NCI-H1417 treated with DMSO at 0.1 percent for 48 hours (cell line): ENCODE data around the gene SNRNP70.
"Not testable (repeated sequence)": the region's sequence is repeated elsewhere in the genome, so short reads cannot be mapped to it uniquely, and the experiment has no call there.

Experiments used
- DNase-seq: peaks from one replicate; lab custom pipeline; 2025; lab: John Stamatoyannopoulos, UW

The SNRNP70 gene

DNA sequence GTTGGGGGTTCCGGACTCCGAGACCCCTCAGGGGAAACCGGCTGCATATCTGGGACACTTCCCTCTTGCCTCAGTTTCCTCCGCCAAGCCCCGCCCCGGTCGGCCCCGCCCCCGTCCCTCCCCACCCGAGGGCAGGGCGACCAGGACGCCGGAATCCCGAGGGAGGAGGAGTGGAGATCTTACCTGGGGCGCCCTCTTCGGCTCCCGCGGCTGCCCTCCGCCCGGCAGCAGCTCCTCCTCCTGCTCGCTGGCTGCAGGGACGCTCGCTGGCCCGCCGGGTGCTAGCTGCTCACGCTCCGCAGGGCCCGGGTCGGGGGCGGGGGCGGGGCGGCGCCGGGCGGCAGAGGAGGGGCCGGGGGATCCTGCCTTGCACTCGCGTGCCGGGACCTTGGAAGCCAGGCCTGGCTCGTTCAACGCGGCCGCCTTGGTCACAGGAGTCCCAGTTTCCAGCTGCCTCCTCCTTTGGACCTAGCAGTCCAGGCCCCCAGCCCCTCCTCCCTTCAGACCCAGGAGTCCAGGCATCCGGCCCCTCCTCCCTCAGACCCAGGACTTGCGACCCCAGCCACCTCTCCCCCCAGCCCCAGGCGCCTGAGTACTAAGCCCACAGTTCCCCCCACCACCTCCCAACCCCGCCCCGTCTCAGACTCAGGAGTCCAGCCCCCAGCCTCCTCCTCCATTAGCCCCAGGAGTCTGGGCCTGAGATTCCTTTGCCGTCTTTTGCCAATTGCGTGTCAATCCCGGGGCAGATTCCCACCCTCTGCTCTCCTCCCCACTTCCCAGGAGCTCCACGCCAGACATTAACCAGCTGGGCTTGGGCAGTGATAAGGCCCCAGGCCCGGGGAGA, 20.3 kb upstream of the SNRNP70 start, which contains the start of gene NTF4:
Gene NTF4 (minus strand): TSS at position 51 of the 844 bp plus-strand sequence. CDS start 2,821 bp downstream, outside the sequence.
- no peak for DNase-seq

DNA sequence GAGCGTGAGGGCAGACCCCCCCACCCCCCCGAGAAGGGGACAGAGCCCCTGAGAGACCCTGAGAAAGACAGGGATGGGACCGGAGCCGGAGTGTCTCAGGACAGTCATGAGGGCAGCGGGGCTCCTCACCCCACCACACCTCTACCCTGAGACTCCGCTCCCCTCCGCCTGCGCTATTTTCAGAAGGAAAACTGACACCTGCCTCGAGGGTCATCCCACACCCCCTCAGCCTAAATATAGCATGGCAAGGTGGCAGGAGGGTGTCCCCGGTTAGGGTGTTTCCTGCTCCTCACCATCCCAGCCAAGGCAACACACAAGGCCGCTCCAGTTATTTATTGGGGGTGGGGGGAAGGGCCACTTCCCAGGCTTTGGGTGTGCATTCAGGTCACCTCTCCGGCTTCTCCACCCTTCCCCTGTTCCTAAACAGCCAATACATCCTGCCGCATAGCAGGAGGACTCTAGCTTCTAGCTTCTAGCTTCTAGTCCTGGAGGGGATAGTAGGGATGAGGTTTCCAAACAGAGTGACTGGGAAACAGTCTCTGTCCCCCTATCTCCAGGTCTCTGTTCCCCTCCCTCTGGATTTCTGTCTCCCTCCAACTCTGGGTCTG, 19.2 kb upstream of the SNRNP70 start:
- DNase-seq, result no peak

DNA sequence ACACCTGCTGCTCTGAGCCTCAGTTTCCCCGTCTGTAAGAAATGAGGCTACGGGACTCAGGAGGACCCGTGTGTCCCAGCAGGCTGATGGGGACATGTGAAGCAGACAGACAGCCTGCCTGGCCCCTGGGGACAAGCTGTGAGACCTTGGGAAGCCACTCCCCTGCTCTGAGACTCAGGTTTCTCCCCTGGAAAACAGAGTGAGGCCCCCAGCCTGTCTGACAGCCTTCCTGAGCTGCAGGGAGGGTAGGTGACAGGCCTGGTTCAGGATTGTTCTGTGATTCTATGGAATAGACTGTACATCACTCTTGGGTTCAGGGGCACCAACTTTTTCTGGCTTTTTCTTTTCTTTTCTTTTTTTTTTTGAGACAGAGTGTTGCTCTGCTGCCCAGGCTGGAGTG, 17.7 kb upstream of the SNRNP70 start:
- no peak for DNase-seq

GRCh38 chr19:49069026-49069425, 16.2 kb upstream of the SNRNP70 start:
- DNase-seq, result no peak

DNA sequence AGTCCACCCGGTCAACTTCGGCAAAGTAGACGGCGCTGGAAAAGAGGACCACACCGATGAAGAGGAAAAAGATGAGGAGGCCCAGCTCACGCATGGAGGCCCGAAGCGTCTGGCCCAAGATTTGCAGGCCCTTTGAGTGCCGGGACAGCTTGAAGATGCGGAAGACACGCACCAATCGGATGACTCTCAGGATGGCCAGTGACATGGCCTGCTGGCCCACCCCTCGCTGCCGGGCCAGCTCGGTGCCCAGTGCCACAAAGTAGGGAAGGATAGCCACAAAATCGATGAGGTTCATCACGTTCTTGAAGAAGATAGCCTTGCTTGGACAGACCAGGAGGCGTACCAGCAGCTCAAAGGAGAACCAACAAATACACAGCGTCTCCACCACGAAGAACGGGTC, 14.8 kb upstream of the SNRNP70 start:
- no peak for DNase-seq

- DNase-seq, result no peak
Observed at GRCh38 chr19:49071860-49072547, 13.2 kb upstream of the SNRNP70 start.

DNA sequence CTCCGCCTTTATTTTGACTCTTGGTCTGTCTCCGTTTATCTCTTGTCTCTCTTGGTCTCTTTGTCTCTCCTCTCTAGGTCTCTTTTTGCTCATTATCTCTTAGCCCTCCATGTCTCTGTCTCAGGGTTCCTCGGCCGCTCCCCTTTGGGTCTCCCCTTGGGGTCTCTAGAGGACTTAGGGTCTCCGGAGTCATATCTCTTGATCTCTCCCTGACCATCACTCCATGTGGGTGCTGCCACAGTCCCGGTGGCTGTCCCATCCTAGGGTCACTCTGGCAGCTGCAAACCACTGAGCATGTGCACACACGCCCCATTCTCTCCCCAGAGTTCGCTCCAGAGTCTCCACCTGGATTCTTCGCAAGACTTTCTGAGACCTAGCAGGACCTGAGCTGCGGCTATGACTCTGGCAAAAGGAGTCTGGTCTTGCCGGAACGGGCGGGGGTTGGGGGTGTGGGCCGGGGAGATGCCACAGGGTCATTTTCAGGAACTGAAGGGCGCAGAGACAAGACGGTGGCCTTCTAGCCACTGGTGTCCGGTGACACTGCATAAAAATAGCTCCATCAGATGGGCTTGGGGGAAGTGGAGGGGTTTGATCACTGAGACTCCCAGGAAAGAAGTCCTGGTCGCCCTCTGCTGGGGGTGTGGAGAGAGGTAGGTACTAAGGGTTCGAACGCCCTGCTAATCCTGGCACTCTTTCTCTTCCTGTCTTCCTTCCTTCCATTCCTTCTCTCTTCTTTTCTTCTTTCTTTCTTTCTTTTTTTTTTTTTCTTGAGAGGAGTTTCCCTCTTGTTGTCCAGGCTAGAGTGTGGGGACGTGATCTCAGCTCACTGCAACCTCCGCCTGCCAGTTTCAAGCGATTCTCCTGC, 11.5 kb upstream of the SNRNP70 start:
- no peak for DNase-seq

- DNase-seq, result not testable (repeated sequence)
Observed at GRCh38 chr19:49074869-49075268, 10.4 kb upstream of the SNRNP70 start.

DNA sequence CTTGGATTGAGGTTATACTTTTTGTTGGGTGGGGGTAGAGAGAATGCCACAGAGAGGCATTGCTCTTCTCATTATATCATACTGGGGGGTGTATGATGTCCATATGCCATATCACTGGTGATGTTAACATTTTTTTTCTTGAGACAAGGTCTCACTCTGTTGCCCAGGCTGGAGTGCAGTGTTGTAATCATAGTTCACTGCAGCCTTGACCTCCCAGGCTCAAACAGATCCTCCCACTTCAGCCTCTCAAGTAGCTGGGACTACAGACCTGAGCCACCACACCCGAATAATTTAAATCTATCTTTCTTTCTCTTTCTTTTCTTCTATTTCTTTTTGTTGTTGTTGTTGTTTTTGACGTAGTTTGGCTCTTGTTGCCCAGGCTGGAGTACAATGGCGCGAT, 4.9 kb upstream of the SNRNP70 start:
- no peak for DNase-seq

- no peak for DNase-seq
Observed at GRCh38 chr19:49081273-49081672, 4.0 kb upstream of the SNRNP70 start.

DNA sequence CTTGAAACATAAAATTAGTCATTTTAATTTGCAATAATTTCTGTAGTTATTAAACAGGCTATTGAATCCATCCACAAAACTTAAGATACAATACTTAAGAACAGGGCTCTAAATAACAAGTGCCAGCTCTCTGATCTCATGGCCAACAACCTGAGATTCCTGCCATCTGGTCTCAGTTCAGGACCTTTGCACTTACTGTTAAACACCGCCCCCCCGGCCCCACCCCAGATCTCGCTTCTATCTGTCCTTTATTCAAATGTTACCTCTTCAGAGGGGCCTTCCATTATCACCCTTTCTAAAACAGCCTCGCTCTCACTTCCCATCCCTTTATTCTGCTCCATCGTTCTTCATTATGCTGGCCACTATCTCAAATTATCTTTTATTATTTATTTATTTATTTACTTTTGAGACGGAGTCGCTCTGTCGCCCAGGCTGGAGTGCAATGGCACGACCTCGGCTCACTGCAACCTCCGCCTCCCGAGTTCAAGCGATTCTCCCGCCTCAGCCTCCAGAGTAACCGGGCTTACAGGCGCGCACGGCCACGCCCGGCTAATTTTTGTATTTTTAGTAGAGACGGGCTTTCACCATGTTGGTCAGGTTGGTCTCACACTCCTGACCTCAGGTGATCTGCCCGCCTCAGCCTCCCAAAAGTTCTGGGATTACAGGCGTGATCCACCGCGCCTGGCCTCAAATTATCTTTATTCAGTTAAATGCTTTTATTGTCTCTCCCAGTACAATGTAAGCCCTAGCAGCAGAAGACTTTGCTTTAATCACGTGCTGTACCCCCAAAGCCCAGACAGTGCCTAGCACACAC, 838 bp upstream of the SNRNP70 start:
- DNase-seq, result no peak

- no peak for DNase-seq
Observed at GRCh38 chr19:49085868-49086232, 599 bp downstream of the SNRNP70 start.

DNA sequence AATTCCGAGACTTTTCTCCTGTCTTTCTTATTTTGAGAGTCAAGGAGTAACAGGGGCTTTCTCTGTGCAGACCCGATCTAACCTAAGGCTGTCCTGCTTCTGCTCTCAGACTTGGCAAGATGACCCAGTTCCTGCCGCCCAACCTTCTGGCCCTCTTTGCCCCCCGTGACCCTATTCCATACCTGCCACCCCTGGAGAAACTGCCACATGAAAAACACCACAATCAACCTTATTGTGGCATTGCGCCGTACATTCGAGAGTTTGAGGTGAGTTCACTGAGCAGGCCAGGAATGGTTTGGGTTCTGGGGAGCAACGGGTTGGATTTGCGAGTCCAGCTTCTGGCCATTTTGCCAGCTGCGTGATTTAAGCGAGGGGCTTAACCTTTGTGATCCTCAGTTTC, 1.0 kb downstream of the SNRNP70 start:
- DNase-seq, result no peak

DNA sequence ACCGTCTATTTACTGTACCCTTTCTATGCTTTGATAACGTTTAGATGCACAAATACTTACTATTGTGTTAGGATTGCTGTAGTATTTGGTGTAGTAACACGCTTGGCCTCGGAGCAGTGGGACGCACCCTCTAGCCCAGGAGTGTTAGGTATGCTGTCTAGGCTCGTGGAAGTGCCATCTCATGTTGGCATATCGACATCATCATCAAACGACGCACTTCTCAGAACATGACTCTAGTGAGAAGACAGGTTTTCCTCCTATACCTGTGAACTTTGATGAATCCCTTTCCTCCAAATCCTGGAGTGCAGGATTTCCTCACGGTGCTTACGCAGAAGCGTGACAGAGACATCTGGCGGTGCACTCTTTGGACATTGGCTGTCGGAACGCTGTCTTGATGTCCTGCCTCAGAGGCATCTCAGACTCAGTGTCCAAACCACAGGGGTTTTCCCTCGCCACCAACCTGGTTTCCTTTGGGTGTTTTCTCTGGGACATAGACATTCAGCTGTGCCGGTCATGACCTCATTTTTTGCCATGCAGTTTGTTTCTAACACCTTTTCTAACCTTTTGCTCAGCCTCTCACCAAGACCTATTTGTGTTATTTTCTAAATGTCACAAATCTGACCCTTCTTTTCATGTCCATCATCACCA, 6.3 kb downstream of the SNRNP70 start:
- DNase-seq, result no peak

- no peak for DNase-seq
Observed at GRCh38 chr19:49092686-49093085, 7.4 kb downstream of the SNRNP70 start.

DNA sequence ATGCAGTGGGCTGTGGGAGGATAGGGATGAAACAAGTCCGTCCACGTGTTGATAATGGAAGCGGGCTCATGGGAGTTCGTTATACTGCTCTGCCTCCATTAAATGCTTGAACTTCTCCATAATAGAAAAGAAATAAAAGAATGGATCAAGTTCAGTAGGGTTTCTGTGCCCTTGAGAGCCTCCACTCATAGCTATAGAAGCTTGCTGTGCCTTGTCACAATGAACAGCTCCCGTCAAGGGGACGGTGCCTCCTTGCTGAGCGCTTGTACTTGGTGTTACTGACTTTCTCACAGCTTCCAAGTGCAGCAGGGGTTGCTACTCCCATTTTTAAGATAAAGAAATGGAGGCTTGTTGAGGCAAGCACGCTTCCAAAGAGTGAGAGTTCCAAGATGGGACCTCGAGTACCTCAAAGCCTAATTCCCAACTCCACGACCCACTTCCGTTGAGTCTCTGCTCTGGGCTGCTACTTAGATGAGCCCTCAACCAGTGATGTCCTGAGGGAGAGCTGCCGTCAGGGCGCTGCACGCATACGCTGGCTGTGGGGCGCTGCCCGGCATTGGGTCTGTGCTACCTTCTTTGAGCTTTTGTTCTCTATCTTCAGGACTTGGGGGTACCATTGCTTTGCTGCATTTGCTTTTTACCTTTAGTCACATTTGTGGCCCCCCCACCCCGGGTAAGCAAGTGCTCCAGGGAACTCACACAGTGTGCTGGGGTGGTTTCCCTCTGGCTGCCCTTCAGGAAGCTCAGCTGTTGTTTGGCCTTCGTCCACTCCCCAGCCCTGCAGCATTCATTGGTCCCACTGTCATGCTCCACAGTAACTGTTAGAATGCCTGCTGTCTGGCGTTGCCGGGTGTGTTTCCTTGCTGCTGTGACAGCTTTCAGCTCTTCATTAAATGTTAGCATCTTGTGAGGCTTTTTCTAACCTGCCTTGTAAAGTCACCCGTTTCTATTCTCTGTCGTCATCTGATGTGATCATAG, 9.5 kb downstream of the SNRNP70 start:
- no peak for DNase-seq

DNA sequence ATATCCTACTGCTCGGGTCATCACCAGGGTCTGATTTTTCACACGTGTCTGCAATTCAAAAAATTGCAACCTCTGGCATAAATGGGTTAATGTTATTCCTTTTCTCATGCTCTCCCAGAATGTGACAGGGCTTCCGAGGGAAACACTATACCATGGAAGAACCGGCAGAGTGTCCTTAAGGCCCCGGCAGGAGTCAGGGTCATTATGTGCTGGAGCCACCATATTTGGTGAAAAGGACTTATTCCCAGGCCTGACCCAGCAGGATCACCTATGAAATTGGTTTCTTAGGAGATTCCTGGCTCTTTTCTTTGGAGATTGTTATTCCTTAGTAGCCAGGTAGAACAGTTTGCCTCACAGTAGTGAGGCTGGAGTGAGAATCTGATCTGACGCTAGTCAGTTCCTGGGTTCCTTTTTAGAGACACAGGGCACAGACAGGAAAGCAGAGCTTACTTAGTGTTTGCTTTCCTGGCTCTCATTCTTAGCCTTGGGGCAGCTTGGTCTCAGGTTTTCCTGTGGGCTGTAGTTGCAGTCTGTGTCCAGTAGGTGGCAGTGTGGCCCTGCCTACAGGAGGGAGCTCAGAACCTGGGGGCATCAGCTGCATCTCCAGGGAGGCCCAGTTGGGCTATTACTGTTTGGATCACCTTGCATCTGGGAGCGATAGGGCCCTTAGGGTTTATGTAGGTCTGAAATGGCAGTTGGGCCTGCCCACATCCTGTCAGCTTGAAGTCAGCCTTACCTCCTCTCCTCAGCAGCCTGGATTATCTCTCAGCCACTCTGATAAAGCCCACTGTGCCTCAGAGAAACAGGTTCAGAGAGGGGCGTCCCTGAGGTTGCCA, 12.4 kb downstream of the SNRNP70 start:
- no peak for DNase-seq

GRCh38 chr19:49098795-49099194, 13.5 kb downstream of the SNRNP70 start:
- no peak for DNase-seq

GRCh38 chr19:49101160-49101559, 15.9 kb downstream of the SNRNP70 start:
- no peak for DNase-seq
